SH-SY5Y (cell line): ENCODE measurements around the gene POLR1F.

Experiments
- GATA2 ChIP-seq: IDR thresholded peaks from 2 replicates; pipeline ENCODE4 v1.6.1; 2011; ENCODE audit warnings: mild to moderate bottlenecking, low read depth, low read length
- GATA3 ChIP-seq: IDR thresholded peaks from 2 replicates; pipeline ENCODE4 v1.6.1; 2011; ENCODE audit warnings: low read depth, mild to moderate bottlenecking, low read length, moderate library complexity

DNA sequence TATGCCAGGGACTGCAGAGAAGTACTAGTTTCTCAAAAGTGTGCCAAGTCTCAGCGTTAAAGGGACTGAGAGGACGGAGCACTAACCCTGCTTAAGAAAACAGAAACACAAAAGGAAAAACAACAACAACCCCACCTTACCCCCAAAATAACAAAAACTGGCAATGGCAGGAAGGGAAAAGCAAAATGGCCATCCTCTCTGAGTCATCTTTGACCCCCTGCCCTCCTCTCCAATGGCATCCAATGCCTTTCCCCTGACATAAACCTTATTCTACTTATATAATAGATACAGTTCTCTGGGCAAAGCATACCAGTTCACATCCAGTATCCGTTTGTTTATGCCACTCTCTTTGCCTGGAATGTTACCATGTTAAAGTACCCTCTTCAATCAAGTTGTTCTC is 1.6 kb downstream of the POLR1F start:
- TF ChIP-seq GATA2 (no peak), GATA3 (no peak)
